ENCODE results near the gene CYP46A1. TPM values are rescaled to one million over a fixed set of nuclear protein-coding genes. Genes with fewer than 3 reads are reported as not detected.

CYP46A1 gene
- total and polyA plus RNA-seq, 2 donors (not counting 1 experiment from before 2014, with no cell fraction given) = 0.27 to 0.28 TPM

GRCh38 chr14:99706107-99706900, 22.2 kb downstream of the CYP46A1 start:
- Mint-ChIP-seq H3K27ac (no peak overlapping the region), H3K9me3 (ENCODE audit: insufficient read depth) (peaks cover 6% of the 10 kb centered on the region), H3K4me3 (no peak overlapping the region), H3K4me1 (no peaks in the 10 kb centered on the region), H3K27me3 (peaks cover 6% of the 10 kb centered on the region)
- no peak overlapping the region for H3K27ac ChIP-seq (ENCODE audit: low read length in 2 of 2)
- ChIA-PET CTCF (interaction anchor here (0.9 kb wide), 1 partner anchor 193 kb away, joined by 4 read pairs; no protein-coding TSS in a partner anchor), POLR2A (no interaction called here)
- DNase-seq (no peak), ATAC-seq (ENCODE audit: low read depth) (no peak)
- intact Hi-C loops (cut with micrococcal nuclease) = no loop called here
- no peaks in the 10 kb centered on the region for H4K20me1 ChIP-seq (ENCODE audit: control insufficient read depth, insufficient read depth, low read length, poor library complexity, severe bottlenecking)
- no peak overlapping the region for H3K4me2 ChIP-seq (replicated peaks; ENCODE audit: low read depth, low read length, poor library complexity, severe bottlenecking)
- no peak overlapping the region for H3K4me3 ChIP-seq (ENCODE audit: control extremely low read depth in 1 of 5, extremely low read depth in 1 of 5, insufficient read depth in 1 of 5, low read depth in 2 of 5, low read length in 4 of 5)
- H3K36me3 ChIP-seq (replicated peaks in 1 of 2; ENCODE audit: control extremely low read depth in 1 of 2, control insufficient read depth in 1 of 2, extremely low read depth in 1 of 2, insufficient read depth in 2 of 2, low read length in 1 of 2) = no peaks in the 10 kb centered on the region
- no peak overlapping the region for H2AFZ ChIP-seq (ENCODE audit: insufficient read depth, low read depth, low read length, poor library complexity, severe bottlenecking)
- 78% methylated on average over 5 of the region's 8 CpGs for WGBS (ENCODE audit: insufficient coverage)
- no peaks in the 10 kb centered on the region for H3K79me2 ChIP-seq (ENCODE audit: control insufficient read depth, insufficient read depth, low read length)
- TF ChIP-seq EZH2 (IDR thresholded peaks at IDR 0.05; ENCODE audit: borderline replicate concordance, insufficient read depth, low read depth, low read length, poor library complexity, severe bottlenecking) = no peak
- TF ChIP-seq, protein P1, sequence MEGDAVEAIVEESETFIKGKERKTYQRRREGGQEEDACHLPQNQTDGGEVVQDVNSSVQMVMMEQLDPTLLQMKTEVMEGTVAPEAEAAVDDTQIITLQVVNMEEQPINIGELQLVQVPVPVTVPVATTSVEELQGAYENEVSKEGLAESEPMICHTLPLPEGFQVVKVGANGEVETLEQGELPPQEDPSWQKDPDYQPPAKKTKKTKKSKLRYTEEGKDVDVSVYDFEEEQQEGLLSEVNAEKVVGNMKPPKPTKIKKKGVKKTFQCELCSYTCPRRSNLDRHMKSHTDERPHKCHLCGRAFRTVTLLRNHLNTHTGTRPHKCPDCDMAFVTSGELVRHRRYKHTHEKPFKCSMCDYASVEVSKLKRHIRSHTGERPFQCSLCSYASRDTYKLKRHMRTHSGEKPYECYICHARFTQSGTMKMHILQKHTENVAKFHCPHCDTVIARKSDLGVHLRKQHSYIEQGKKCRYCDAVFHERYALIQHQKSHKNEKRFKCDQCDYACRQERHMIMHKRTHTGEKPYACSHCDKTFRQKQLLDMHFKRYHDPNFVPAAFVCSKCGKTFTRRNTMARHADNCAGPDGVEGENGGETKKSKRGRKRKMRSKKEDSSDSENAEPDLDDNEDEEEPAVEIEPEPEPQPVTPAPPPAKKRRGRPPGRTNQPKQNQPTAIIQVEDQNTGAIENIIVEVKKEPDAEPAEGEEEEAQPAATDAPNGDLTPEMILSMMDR (IDR thresholded peaks at IDR 0.05) = no peak
- no peaks in the 10 kb centered on the region for H3K4me1 ChIP-seq (ENCODE audit: control insufficient read depth in 2 of 2, insufficient read depth in 2 of 2, low read length in 2 of 2)
- peaks cover 0 to 36% (median 13%) of the 10 kb centered on the region in 3 donors for H3K9me3 ChIP-seq (ENCODE audit: control extremely low read depth in 1 of 3, control insufficient read depth in 2 of 3, insufficient read depth in 1 of 3, low read length in 2 of 3)
- no peak overlapping the region for H3K9ac ChIP-seq (ENCODE audit: low read length)
- H3K27me3 ChIP-seq (replicated peaks in 1 of 4; ENCODE audit: control extremely low read depth in 1 of 4, control insufficient read depth in 3 of 4, insufficient read depth in 4 of 4, low read length in 3 of 4) = peaks cover 0 to 4% (median 1%) of the 10 kb centered on the region in 4 experiments

- Mint-ChIP-seq H3K27ac (no peak overlapping the region), H3K4me3 (no peak overlapping the region), H3K27me3 (peaks cover 6% of the 10 kb centered on the region), H3K9me3 (ENCODE audit: insufficient read depth) (peaks cover 8% of the 10 kb centered on the region), H3K4me1 (no peaks in the 10 kb centered on the region)
- DNase-seq (no peak), ATAC-seq (ENCODE audit: low read depth) (no peak)
- ChIA-PET POLR2A (no interaction called here), CTCF (no interaction called here)
- Histone ChIP-seq H2AFZ (ENCODE audit: insufficient read depth, low read depth, low read length, poor library complexity, severe bottlenecking) (no peak overlapping the region), H3K9ac (ENCODE audit: low read length) (no peak overlapping the region), H3K27ac (ENCODE audit: low read length in 2 of 2) (no peak overlapping the region), H3K4me3 (ENCODE audit: control extremely low read depth in 1 of 5, extremely low read depth in 1 of 5, insufficient read depth in 1 of 5, low read depth in 2 of 5, low read length in 4 of 5) (no peak overlapping the region), H3K27me3 (replicated peaks in 1 of 4; ENCODE audit: control extremely low read depth in 1 of 4, control insufficient read depth in 3 of 4, insufficient read depth in 4 of 4, low read length in 3 of 4) (peaks cover 0 to 4% (median 1%) of the 10 kb centered on the region in 4 experiments), H3K4me1 (ENCODE audit: control insufficient read depth in 2 of 2, insufficient read depth in 2 of 2, low read length in 2 of 2) (no peaks in the 10 kb centered on the region), H3K4me2 (replicated peaks; ENCODE audit: low read depth, low read length, poor library complexity, severe bottlenecking) (no peak overlapping the region), H3K36me3 (replicated peaks in 1 of 2; ENCODE audit: control extremely low read depth in 1 of 2, control insufficient read depth in 1 of 2, extremely low read depth in 1 of 2, insufficient read depth in 2 of 2, low read length in 1 of 2) (no peaks in the 10 kb centered on the region), H3K79me2 (ENCODE audit: control insufficient read depth, insufficient read depth, low read length) (no peaks in the 10 kb centered on the region), H4K20me1 (ENCODE audit: control insufficient read depth, insufficient read depth, low read length, poor library complexity, severe bottlenecking) (no peaks in the 10 kb centered on the region), H3K9me3 (ENCODE audit: control extremely low read depth in 1 of 3, control insufficient read depth in 2 of 3, insufficient read depth in 1 of 3, low read length in 2 of 3) (peaks cover 0 to 32% (median 13%) of the 10 kb centered on the region in 3 donors)
- no peak for TF ChIP-seq EZH2 (IDR thresholded peaks at IDR 0.05; ENCODE audit: borderline replicate concordance, insufficient read depth, low read depth, low read length, poor library complexity, severe bottlenecking)
- TF ChIP-seq, protein P1 (IDR thresholded peaks at IDR 0.05) = no peak
- intact Hi-C loops (cut with micrococcal nuclease) = no loop called here
- no CpG with 5 or more reads among the region's 2 CpGs for WGBS (ENCODE audit: insufficient coverage)
Observed at GRCh38 chr14:99707420-99707819, 23.3 kb downstream of the CYP46A1 start.

All from B cell (primary cell).